A549 treated with Hydrocortisone at 1 μM for 4 hours (cell line): ENCODE data around the gene MLEC. TPM values are rescaled to one million over a fixed set of nuclear protein-coding genes. Genes with fewer than 3 reads are reported as not detected.

Experiments used
- total RNA-seq: library from RNA; stranded (reverse); fragments of 200-300 nt; extraction: Qiagen RNA extraction; gene quantifications from 5 replicates; pipeline ENCODE4 v1.2.3, GENCODE V29; 2022

The MLEC gene
- 80.4 to 115 TPM (median 84.9 TPM) in 5 replicates for total RNA-seq

GRCh38 chr12:120686690-120687577 lies at the start of gene MLEC:
Gene MLEC, plus strand, starts transcription at chr12:120687149. Its CDS starts 148 bp downstream, at chr12:120687297.

DNA sequence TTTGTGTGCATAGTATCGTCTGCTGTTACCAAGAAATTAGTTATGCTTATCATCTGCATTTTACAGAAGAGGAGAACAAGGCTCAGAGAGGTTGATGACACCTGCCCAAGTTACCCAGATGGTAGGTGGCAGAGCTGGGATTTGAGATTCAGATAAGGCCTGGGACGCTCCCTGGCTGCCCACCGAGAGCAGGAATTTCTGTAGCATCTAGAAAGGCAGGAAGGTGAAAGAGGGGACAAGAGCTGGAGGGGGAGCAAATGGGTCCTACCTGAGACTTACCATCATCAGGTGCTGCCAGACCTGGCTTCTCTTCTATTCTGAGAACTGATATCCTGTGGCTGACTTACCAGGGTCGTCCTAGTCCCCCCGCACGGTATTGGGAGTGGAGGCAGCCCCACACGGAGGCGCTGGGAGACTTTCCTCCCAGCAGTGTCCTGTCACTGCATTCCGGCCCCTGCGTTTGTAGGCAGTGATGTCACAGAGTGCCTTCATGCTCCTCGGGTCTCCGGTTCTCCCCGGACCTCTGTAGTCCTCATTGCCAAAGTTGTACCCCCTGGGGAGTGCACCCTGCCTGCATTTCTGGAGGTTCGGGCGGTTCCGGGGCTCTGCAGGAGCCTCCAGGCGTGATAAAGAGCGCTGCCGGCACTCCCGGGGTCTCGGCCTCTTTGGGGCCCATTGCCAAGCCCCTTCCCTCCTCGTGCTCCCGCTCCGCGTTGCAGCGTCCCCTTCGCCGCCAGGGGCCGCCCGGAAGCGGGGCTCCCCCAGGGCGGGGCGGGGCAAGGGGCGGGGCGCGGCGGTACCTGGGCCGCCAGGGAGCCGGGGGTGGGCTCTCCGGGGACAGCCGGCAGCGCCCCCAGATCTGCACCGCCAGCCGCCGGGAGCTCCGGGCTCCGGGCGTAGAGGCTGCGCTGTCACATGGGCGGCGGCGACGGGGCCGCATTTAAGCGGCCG lies 46.9 kb upstream of the MLEC start, which contains the start of gene CABP1:
TSS of gene CABP1 (plus strand) at position 856 of the 951 bp plus-strand sequence. CDS start at position 916, 60 bp downstream.

GRCh38 chr12:120710031-120710804 lies 23.3 kb downstream of the MLEC start, which contains the start of gene UNC119B:
Gene UNC119B, plus strand, starts transcription at chr12:120710458. Its CDS starts 17 bp downstream, at chr12:120710475.

DNA sequence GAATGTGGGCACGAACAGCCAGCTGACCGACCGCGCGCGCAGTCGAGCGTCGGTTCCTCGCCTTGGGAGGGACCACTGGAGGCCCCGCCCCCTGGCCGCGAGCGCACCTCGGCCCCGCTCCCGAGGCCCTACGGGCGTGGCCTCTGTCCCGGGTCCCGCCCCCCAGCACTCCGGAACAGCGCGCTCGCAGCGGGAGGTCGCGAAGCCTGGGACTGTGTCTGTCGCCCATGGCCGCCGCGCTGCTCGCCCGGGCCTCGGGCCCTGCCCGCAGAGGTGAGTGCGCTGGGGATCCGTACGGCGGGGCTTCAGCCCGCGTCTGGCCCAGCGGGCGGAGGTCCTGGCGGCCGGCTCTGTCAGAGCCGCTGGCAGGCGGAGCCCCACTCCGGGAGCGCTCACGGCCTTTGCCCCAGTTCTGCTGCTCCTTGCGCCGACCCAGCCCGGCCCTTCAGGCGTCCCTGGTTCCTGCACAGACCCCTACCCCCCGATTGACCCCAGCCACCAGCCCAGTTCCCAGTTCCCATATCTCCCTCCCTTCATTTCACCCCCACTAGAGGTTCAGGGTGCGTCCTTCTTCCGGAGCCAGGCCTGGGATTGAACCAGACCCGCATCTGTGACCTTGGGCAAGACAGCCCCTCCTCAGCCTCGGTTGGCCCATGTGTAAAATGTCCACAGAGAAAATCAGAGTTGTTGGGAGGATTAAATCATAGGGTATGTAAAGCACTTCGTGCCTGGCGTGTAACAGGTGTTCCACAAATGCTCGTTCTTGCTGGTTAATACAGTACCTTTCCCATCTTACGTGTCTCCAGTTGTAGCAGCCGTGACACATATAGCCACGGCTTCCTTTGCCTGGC lies 38.9 kb downstream of the MLEC start, which contains the start of gene ACADS:
TSS of gene ACADS (plus strand) at position 168 of the 851 bp plus-strand sequence. CDS start at position 228, 60 bp downstream.

Other genes starting within 250 kb of the MLEC start
- gene COX6A1, start 249.0 kb upstream of the MLEC start, total RNA-seq, result 610 to 874 TPM (median 842 TPM) in 5 replicates
- gene TRIAP1, start 240.8 kb upstream of the MLEC start, total RNA-seq, result 74.0 to 86.7 TPM (median 77.2 TPM) in 5 replicates
- gene GATC, start 240.7 kb upstream of the MLEC start, total RNA-seq, result 24.7 to 26.9 TPM (median 25.2 TPM) in 5 replicates
- 179 to 218 TPM (median 206 TPM) in 5 replicates for gene SRSF9, start 217.4 kb upstream of the MLEC start, total RNA-seq
- gene DYNLL1, start 191.0 kb upstream of the MLEC start, total RNA-seq, result 575 to 655 TPM (median 585 TPM) in 5 replicates
- gene COQ5, start 158.0 kb upstream of the MLEC start, total RNA-seq, result 26.5 to 32.0 TPM (median 28.9 TPM) in 5 replicates
- gene RNF10, start 152.8 kb upstream of the MLEC start, total RNA-seq, result 99.0 to 110 TPM (median 103 TPM) in 5 replicates
- 45.3 to 60.1 TPM (median 50.3 TPM) in 5 replicates for gene POP5, start 105.7 kb upstream of the MLEC start, total RNA-seq
- 0.10 to 0.32 TPM (median 0.29 TPM) in 5 replicates for gene CABP1, start 46.5 kb upstream of the MLEC start, total RNA-seq
- 23.3 to 30.7 TPM (median 27.2 TPM) in 5 replicates for gene UNC119B, start 23.3 kb downstream of the MLEC start, total RNA-seq
- 10.4 to 12.3 TPM (median 10.6 TPM) in 5 replicates for gene ACADS, start 38.7 kb downstream of the MLEC start, total RNA-seq
- gene SPPL3, start 217.2 kb downstream of the MLEC start, total RNA-seq, result 48.2 to 57.2 TPM (median 52.1 TPM) in 5 replicates